HepG2 (cell line): ENCODE results near the gene SLC25A19. TPM values are rescaled to one million over a fixed set of nuclear protein-coding genes. Genes with fewer than 3 reads are reported as not detected.
A peak's percentile ranks its signal among the peaks of the same experiment; 100 is the strongest.

ENCODE experiments used
- ATAC-seq: fragments of 200-7000 bp; cut with Tn5 transposase; 3 replicates; pipeline ENCODE4 v1.9.1; 2020; ENCODE audit warnings: mild to moderate bottlenecking, moderate library complexity
- BruUV-seq: library from RNA; stranded (reverse); fragments of 400-500 nt; replicated peaks from 2 replicates; lab custom pipeline; 2021; lab: Mats Ljungman, UMichigan
- CTCF ChIA-PET: fragments of 300-600 bp; formaldehyde crosslinking; extraction: SDS; loops from one replicate; lab custom pipeline; 2021; ENCODE audit warnings: low total read pairs, inconsistent platforms, low intra/inter-chr PET ratio; lab: Yijun Ruan, JAX
- POLR2A ChIA-PET: fragments of 350-600 bp; sonication (Branson Sonifier 250); formaldehyde crosslinking; loops from one replicate; lab custom pipeline; 2020; ENCODE audit warnings: antibody characterized with exemption, inconsistent platforms; lab: Yijun Ruan, JAX
- DNase-seq: peaks from one replicate; pipeline ENCODE4 v3.0.0-alpha.2; 2015; ENCODE audit warnings: low spot score
- FAIRE-seq: peaks from 3 replicates; lab custom pipeline; 2011; peaks lifted over from hg19 to GRCh38; lab: Jason Lieb, UNC
- H2AFZ ChIP-seq: one replicate; pipeline ENCODE4 v1.6.1; 2011; ENCODE audit warnings: low read length, inconsistent platforms
- H3K27ac ChIP-seq: fragments of 300-600 bp; 3 replicates; pipeline ENCODE4 v1.8.0; 2011; ENCODE audit warnings: mixed run types, mild to moderate bottlenecking, mixed read lengths, low read length, inconsistent platforms; ENCODE audit not compliant: insufficient read depth; ENCODE audit errors: extremely low read length
- H3K27me3 ChIP-seq, 2 experiments: fragments of 200-600 bp in 1 of 2; 2 replicates in 1 of 2; 3 replicates in 1 of 2; pipeline versions ENCODE4 v1.6.0 to v1.8.0; 2011; ENCODE audit warnings: low read length in 2 of 2, mild to moderate bottlenecking in 2 of 2, moderate library complexity in 2 of 2, inconsistent platforms in 1 of 2; ENCODE audit not compliant: insufficient read depth in 2 of 2, control insufficient read depth in 1 of 2
- H3K36me3 ChIP-seq, 2 experiments: fragments of 200-600 bp in 1 of 2; replicated peaks in 1 of 2; 2 replicates in 1 of 2; 3 replicates in 1 of 2; pipeline versions ENCODE4 v1.5.1 to v1.8.0; 2011; ENCODE audit warnings: low read length in 2 of 2, inconsistent platforms in 1 of 2; ENCODE audit not compliant: insufficient read depth in 2 of 2, control insufficient read depth in 1 of 2
- H3K4me1 ChIP-seq: 2 replicates; pipeline ENCODE4 v1.5.1; 2012; ENCODE audit warnings: low read length, inconsistent platforms; ENCODE audit not compliant: insufficient read depth
- H3K4me2 ChIP-seq: 2 replicates; pipeline ENCODE4 v1.6.0; 2011; ENCODE audit warnings: low read depth, low read length, inconsistent platforms
- H3K4me3 ChIP-seq, 3 experiments: fragments of 200-600 bp in 1 of 3; sonication (generic), shearing (Covaris generic) in 1 of 3; replicated peaks in 1 of 3; 2 replicates each; pipeline ENCODE4 v1.5.1; 2011 to 2016; ENCODE audit warnings: low read length in 3 of 3, inconsistent platforms in 2 of 3, low read depth in 2 of 3, mild to moderate bottlenecking in 2 of 3, control low read depth in 1 of 3, mixed read lengths in 1 of 3; ENCODE audit not compliant: insufficient read depth in 1 of 3
- H3K79me2 ChIP-seq: one replicate; pipeline ENCODE4 v1.6.1; 2011; ENCODE audit warnings: low read length, inconsistent platforms; ENCODE audit not compliant: insufficient read depth
- H3K9ac ChIP-seq: 2 replicates; pipeline ENCODE4 v1.6.0; 2011; ENCODE audit warnings: mild to moderate bottlenecking, low read depth, low read length, inconsistent platforms; ENCODE audit not compliant: insufficient read depth
- H3K9me3 ChIP-seq: 2 replicates; pipeline ENCODE4 v1.5.1; 2012; ENCODE audit warnings: mild to moderate bottlenecking, low read length
- H4K20me1 ChIP-seq: 2 replicates; pipeline ENCODE4 v1.6.0; 2011; ENCODE audit warnings: inconsistent platforms, mild to moderate bottlenecking, low read length, moderate library complexity; ENCODE audit not compliant: insufficient read depth
- BORCS8-MEF2B ChIP-seq: sonication (generic); formaldehyde crosslinking; IDR thresholded peaks from 2 replicates; pipeline ENCODE4 v1.8.0; 2022; ENCODE audit warnings: mild to moderate bottlenecking, missing genetic modification reagents
- ELF3 ChIP-seq: IDR thresholded peaks from 2 replicates; pipeline ENCODE4 v1.6.1; 2016; ENCODE audit warnings: missing genetic modification reagents, missing compliant biosample characterization
- GFI1 ChIP-seq: sonication (generic); formaldehyde crosslinking; IDR thresholded peaks from 2 replicates; pipeline ENCODE4 v1.5.0; 2020; ENCODE audit warnings: missing genetic modification reagents, mild to moderate bottlenecking, borderline replicate concordance
- POLR2A ChIP-seq, 2 experiments: IDR thresholded peaks; 2 replicates each; pipeline ENCODE4 v1.6.1; 2011; ENCODE audit warnings: low read depth in 2 of 2, low read length in 2 of 2, mild to moderate bottlenecking in 1 of 2, moderate library complexity in 1 of 2; ENCODE audit not compliant: insufficient read depth in 1 of 2
- RELA ChIP-seq: sonication (generic); formaldehyde crosslinking; IDR thresholded peaks from 2 replicates; pipeline ENCODE4 v1.4.0; 2020; ENCODE audit warnings: missing genetic modification reagents
- ZNF30 ChIP-seq: sonication (generic); formaldehyde crosslinking; IDR thresholded peaks from 2 replicates; pipeline ENCODE4 v1.5.0; 2020; ENCODE audit warnings: mild to moderate bottlenecking, missing genetic modification reagents
- WGBS: methylation state at CpG from one replicate; pipeline ENCODE4 v1.1.6; 2017; ENCODE audit warnings: low lambda C conversion rate; 5-methylcytosine and 5-hydroxymethylcytosine counted together
- in situ Hi-C: cut with HindIII; loops from 2 replicates; pipeline ENCODE4 v1.10.0; 2017; ENCODE audit warnings: low pct_unique_long_range_greater_than_20kb; ENCODE audit not compliant: extremely low pct_ligation_motif_present
- intact Hi-C: fragments of 100-400 bp; cut with micrococcal nuclease; formaldehyde crosslinking; loops from one replicate; pipeline ENCODE4 v1.10.0; 2022; ENCODE audit not compliant: unreplicated experiment
- polyA plus RNA-seq, 8 experiments: library from polyadenylated mRNA; depleted of rRNA in 3 of 8; stranded (reverse) in 7 of 8; unstranded in 1 of 8; fragments of >200 nt; fragmentation: Illumina TruSeq in 4 of 8; extraction: Trizol in 4 of 8; gene quantifications; 2 replicates each; pipeline versions ENCODE4 v1.2.1 to v1.2.3, GENCODE V29; 2011 to 2016; ENCODE audit warnings: low read depth in 4 of 8, missing spikeins in 1 of 8, mixed read lengths in 1 of 8; ENCODE audit not compliant: insufficient read depth in 1 of 8
- total RNA-seq, 5 experiments: library from RNA; depleted of rRNA; stranded (reverse); fragments of >200 nt; fragmentation: Illumina TruSeq; extraction: Trizol; gene quantifications; 2 replicates each; pipeline ENCODE4 v1.2.3, GENCODE V29; 2016; ENCODE audit warnings: low read depth in 1 of 5
- TF ChIP-seq, protein P1 (sequence below): sonication (generic); formaldehyde crosslinking; IDR thresholded peaks from 2 replicates; pipeline ENCODE4 v1.5.0; 2020; ENCODE audit warnings: missing genetic modification reagents
- TF ChIP-seq, protein P2 (sequence below), 2 experiments: IDR thresholded peaks; 2 replicates each; pipeline ENCODE4 v1.6.1; 2011 to 2012; ENCODE audit warnings: low read length in 2 of 2, borderline replicate concordance in 1 of 2, low read depth in 1 of 2, mild to moderate bottlenecking in 1 of 2, moderate library complexity in 1 of 2
- TF ChIP-seq, protein P3 (sequence below), 2 experiments: sonication (generic) in 1 of 2; formaldehyde crosslinking in 1 of 2; IDR thresholded peaks; 2 replicates each; pipeline versions ENCODE4 v1.5.1 to v1.6.1; 2011 to 2020; ENCODE audit warnings: borderline replicate concordance in 1 of 2, low read depth in 1 of 2, low read length in 1 of 2, mild to moderate bottlenecking in 1 of 2, missing genetic modification reagents in 1 of 2, moderate library complexity in 1 of 2

SLC25A19 gene
- total and polyA plus RNA-seq, 2 of the 13 experiments (the other 11 are each of a cell fraction or from before 2014, with no cell fraction given): 24.4 to 41.4 TPM

DNA sequence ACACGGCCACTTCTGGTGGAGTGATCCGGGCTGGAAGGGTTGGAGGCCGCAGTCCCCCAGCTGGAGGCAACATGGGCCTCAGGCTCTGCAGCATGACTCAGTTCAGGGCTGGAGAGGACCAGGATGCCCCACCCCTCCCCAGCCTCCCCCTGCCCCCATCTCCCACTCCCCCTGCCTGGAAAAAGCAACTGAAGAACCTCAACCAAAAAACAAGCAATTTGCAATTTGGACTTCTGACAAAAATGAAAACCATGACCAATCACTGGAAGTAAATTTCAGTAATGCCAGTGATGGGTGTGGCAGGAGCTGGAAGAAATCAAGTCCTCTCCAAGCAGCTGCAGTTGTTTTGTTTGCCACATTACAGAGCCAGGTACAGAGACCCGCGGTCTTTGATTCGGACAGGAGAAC, 11.6 kb downstream of the SLC25A19 start:
- no peak overlapping the region for H3K27ac ChIP-seq
- no peak for FAIRE-seq

DNA sequence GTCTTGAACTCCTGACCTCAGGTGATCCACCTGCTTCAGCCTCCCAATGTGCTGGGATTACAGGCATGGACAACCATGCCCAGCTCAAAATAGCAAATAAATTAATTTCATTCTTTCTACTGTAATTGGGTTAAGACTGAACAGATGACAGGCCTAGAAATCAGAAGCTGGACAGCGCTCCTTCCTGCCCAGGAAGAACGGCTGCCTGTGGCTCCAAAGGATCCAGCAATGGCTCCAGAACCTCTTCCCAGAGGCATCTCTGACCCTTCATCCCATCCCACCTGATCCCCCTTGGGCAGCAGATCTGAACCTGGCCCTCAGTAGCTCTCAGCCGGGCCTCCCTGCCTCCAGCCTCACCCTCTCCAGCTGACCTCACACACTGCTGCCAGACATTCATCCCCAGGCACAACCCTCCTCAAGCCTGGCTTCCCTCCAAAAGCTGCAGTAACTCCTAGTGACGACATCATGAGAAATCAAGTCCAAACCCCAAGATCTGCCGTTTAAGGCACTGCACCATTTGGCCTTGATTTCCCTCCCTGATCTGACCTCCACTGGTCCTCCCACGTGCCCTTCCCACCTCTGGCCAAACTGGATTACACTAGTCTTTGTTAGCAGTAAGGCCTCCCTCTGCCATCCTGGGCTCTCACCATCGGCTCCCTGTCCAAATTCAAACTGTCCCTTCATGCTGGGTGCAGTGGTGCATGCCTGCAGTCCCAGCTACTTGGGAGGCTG, 15.1 kb downstream of the SLC25A19 start:
- DNase-seq (no peak), FAIRE-seq (no peak), ATAC-seq (no peak)
- intact Hi-C loops (no loop called here), in situ Hi-C loops (no loop called here)
- Histone ChIP-seq H3K4me3 (no peak overlapping the region), H3K36me3 (peaks cover 13 to 34% of the 10 kb centered on the region in 2 experiments), H3K4me1 (peaks cover 22% of the 10 kb centered on the region), H3K9ac (no peak overlapping the region), H3K79me2 (peaks cover 6% of the 10 kb centered on the region), H3K4me2 (no peak overlapping the region), H3K27ac (no peak overlapping the region), H3K27me3 (no peaks in the 10 kb centered on the region), H3K9me3 (no peaks in the 10 kb centered on the region), H4K20me1 (no peaks in the 10 kb centered on the region), H2AFZ (no peak overlapping the region)
- CTCF ChIA-PET: no interaction called here
- no TSS peak for BruUV-seq
- WGBS: 98% methylated on average over 7 of the region's 7 CpGs
- POLR2A ChIA-PET: interaction anchor here (0.9 to 1.6 kb wide), 3 partner anchors 12 to 15 kb away, joined by 3 to 5 read pairs (median 4); partner anchors contain the start of genes GGA3, MRPS7 and SLC25A19
- 0 out of 4 replicates have a peak, but pooled peaks of 1 of the 2 experiments have one; percentile 38 for TF ChIP-seq POLR2A (IDR thresholded peaks at IDR 0.05; ENCODE audit: insufficient read depth in 1 of 2, low read depth in 2 of 2, low read length in 2 of 2)
- TF ChIP-seq, protein P1, sequence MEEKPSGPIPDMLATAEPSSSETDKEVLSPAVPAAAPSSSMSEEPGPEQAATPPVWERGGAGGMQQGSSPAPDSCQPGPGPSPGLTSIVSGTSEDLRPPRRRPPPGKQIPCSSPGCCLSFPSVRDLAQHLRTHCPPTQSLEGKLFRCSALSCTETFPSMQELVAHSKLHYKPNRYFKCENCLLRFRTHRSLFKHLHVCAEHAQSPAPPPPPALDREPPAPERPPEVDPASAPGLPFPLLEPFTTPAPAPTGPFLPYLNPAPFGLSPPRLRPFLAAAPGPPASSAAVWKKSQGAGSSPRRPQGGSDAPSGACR (CRISPR knock-in tag): no peak
- TF ChIP-seq GFI1 (CRISPR knock-in tag): no peak
- TF ChIP-seq, protein P2, sequence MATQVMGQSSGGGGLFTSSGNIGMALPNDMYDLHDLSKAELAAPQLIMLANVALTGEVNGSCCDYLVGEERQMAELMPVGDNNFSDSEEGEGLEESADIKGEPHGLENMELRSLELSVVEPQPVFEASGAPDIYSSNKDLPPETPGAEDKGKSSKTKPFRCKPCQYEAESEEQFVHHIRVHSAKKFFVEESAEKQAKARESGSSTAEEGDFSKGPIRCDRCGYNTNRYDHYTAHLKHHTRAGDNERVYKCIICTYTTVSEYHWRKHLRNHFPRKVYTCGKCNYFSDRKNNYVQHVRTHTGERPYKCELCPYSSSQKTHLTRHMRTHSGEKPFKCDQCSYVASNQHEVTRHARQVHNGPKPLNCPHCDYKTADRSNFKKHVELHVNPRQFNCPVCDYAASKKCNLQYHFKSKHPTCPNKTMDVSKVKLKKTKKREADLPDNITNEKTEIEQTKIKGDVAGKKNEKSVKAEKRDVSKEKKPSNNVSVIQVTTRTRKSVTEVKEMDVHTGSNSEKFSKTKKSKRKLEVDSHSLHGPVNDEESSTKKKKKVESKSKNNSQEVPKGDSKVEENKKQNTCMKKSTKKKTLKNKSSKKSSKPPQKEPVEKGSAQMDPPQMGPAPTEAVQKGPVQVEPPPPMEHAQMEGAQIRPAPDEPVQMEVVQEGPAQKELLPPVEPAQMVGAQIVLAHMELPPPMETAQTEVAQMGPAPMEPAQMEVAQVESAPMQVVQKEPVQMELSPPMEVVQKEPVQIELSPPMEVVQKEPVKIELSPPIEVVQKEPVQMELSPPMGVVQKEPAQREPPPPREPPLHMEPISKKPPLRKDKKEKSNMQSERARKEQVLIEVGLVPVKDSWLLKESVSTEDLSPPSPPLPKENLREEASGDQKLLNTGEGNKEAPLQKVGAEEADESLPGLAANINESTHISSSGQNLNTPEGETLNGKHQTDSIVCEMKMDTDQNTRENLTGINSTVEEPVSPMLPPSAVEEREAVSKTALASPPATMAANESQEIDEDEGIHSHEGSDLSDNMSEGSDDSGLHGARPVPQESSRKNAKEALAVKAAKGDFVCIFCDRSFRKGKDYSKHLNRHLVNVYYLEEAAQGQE (IDR thresholded peaks at IDR 0.05; ENCODE audit: borderline replicate concordance in 1 of 2, low read depth in 1 of 2, low read length in 2 of 2): peak in 1 of 2 experiments; percentile 38; a peak in 2 of 4 replicates
- 0 out of 2 replicates have a peak, but pooled peaks have one; percentile 45 for TF ChIP-seq BORCS8-MEF2B

More for the DNA sequence above, 11.6 kb downstream of the SLC25A19 start:
- no peak overlapping the region for H3K4me2 ChIP-seq
- in situ Hi-C loops: no loop called here
- ChIA-PET POLR2A (interaction anchor here (0.9 to 3.3 kb wide), 4 partner anchors 10 to 117 kb away, joined by 3 to 16 read pairs (median 4); partner anchors contain the start of genes GGA3, MRPS7 and SLC25A19), CTCF (no interaction called here)
- intact Hi-C loops: no loop called here
- BruUV-seq: no TSS peak
- H3K27me3 ChIP-seq: no peaks in the 10 kb centered on the region
- no peaks in the 10 kb centered on the region for H3K9me3 ChIP-seq
- ATAC-seq: no peak
- WGBS: 96% methylated on average over 6 of the region's 6 CpGs
- peaks cover 17 to 48% of the 10 kb centered on the region in 2 experiments for H3K36me3 ChIP-seq
- no peak for TF ChIP-seq RELA
- TF ChIP-seq, protein P3, sequence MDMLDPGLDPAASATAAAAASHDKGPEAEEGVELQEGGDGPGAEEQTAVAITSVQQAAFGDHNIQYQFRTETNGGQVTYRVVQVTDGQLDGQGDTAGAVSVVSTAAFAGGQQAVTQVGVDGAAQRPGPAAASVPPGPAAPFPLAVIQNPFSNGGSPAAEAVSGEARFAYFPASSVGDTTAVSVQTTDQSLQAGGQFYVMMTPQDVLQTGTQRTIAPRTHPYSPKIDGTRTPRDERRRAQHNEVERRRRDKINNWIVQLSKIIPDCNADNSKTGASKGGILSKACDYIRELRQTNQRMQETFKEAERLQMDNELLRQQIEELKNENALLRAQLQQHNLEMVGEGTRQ (IDR thresholded peaks at IDR 0.05; ENCODE audit: low read depth, low read length): no peak
- TF ChIP-seq, protein P3 (CRISPR knock-in tag; IDR thresholded peaks at IDR 0.05; ENCODE audit: borderline replicate concordance): no peak
- no peak for TF ChIP-seq ELF3
- no peak for TF ChIP-seq ZNF30 (CRISPR knock-in tag)
- TF ChIP-seq, all 625 proteins: peak for 0
- no peaks in the 10 kb centered on the region for H3K79me2 ChIP-seq
- H2AFZ ChIP-seq: no peak overlapping the region
- H4K20me1 ChIP-seq: no peaks in the 10 kb centered on the region
- H3K4me1 ChIP-seq: peaks cover 3% of the 10 kb centered on the region
- no peak overlapping the region for H3K4me3 ChIP-seq
- DNase-seq: no peak
- H3K9ac ChIP-seq: no peak overlapping the region
